T-helper 1 cell treated with Interleukin-12 subunit alpha and Interleukin-12 subunit beta and Interleukin-4 antibody, amounts not matched to agents 30 ng/mL and 1 ng/mL, for 36 hours (primary cell): Measurements from ENCODE around the gene DCLK1. TPM values are rescaled to one million over a fixed set of nuclear protein-coding genes. Genes with fewer than 3 reads are reported as not detected.

Experiments used
- intact Hi-C: fragments of 100-400 bp; cut with micrococcal nuclease; formaldehyde crosslinking; loops from one replicate; pipeline ENCODE4 v1.15.1; 2024
- total RNA-seq: library from RNA; stranded (reverse); gene quantifications from 2 replicates; pipeline ENCODE4 v1.2.3, GENCODE V29; 2022

Gene DCLK1
- total RNA-seq, 1 donor from 2014 or later: not detected

DNA sequence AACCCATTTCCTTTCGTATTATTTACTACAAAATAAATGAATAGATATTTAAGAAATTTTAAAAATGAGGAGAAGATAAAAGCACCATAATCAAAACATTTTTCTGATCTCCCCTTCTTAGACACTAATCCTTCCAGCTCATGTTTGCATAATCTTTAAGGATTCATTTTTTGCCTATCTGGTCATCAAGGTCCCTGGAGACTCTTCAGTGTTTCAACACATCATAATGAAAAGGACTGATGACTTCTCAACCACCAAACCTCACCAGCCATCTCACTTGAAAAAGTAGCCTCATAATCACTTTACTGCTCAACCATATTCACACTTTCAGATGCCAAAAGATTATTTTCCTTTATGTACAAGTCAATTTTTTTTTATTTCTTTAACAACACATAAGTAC lies 80.1 kb downstream of the DCLK1 start:
- intact Hi-C loops: no loop called here

DNA sequence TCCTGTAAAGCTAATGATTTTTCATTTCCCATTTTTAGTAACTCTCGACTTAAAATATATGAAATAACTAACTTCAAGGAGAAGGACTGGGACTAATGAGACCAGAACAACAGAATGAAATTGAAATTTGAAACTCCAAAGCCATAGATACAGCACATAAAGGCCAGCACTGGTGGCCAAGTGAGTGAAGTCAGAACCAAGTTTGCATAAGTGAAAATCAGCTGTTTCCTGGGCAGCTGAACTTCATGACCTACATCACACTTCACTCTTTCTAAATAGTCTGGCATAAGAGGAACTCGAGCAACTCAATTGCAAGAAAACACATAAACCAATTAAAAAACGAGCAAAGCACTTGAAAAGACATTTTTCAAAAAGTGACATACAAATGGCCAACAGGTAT lies 84.5 kb downstream of the DCLK1 start:
- intact Hi-C loops: no loop called here

DNA sequence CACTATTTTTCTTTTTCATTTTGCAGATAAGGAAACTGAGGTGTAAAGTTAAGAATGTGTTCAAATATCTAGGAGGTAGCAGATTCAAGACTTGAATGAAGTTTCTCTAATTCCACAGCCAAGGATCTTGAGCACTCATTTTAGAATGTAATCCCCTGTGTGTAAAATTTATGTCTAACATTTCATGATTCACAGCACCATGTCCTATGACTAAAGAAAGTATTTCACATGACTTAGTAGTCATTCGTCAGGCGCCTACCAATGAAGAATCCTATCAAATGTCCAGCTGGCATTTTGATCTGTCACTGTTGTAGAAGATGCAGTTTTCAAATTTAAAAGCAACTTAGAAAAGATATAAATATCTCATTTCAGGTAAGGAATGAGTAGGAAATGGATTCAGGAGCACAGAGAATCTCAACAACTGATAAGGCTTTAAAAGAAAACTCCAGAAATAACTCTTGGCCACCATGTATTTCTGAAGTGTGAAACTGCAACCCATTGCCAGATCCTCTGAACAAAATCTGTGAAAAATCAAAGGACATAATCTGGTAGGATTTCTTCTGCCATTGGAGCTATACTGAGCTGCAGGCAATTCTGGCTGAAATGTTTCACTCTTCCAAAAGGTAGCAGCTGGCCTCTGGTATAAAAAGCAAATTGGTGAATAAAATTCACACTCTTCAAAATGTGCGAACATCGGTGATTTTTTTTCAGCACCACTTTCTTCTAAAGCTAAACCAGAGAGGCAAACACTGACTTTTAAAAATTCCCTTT lies 92.2 kb downstream of the DCLK1 start:
- intact Hi-C loops: no loop called here

DNA sequence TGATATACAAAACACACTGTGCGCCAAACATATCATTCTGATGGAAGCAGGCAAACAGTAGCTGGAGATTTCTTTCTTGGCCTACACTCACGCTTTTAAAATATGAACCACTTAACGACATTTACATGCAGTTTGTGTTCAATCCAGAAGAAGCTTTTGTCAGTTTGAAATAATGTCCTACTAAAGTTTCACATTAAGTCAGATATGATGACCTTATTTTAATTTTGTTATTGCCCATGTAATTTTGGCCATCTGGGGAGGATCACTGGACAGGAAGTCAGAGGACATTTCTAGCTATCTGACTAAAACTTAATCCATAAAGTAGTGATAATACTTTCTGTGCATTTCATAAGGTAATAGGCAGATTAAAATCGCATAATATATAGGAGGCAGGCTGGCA lies 98.1 kb downstream of the DCLK1 start:
- intact Hi-C loops: no loop called here

DNA sequence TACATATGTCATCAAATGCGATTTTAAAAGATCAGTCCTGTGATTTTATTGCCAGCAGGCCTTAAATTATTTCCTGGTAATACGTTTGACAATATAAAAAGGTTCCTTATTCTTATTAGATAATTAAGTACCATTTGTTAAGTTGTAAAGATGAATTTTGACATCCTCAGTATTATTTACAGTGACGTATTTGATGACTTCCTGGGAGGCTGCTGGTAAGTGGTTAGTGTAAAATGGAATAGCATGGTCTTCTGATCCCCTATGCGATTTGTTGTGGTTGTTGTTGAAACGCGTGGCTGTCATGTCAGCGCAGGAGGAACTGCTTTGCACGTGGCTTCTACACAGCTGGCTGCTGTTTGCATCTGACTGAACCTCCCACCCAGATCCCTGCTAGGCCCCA lies 99.7 kb downstream of the DCLK1 start:
- intact Hi-C loops: no loop called here

DNA sequence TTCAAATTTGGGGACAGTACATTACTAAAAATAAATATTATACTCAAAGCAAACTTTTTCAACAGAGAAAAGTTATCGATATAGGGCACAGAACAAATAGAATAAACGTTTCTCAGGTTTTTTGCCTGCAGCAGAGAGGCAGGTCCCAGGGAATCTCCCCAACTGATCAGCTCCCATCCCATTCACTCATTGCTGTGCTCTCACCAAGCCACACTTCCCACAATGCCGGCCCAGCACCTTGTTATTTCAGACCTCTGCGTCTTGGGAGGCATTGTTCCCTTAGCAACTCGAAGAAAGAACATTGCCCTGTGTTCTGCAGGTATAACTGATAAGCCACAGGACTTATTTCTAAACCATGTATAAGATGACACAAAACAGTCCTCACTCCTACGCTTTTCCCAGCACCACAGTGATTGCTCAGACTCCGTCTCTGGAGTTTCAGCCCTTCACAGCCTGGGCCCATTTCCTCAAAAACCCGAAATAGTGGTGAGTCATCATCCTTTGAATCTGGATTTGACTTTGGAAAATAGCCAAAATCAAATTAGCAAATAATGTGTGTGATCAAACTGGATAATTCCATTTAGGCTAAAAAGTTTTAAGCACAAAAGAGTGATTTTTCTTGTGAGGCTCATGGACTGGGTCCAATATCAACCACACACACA lies 100.4 kb downstream of the DCLK1 start:
- intact Hi-C loops: no loop called here

DNA sequence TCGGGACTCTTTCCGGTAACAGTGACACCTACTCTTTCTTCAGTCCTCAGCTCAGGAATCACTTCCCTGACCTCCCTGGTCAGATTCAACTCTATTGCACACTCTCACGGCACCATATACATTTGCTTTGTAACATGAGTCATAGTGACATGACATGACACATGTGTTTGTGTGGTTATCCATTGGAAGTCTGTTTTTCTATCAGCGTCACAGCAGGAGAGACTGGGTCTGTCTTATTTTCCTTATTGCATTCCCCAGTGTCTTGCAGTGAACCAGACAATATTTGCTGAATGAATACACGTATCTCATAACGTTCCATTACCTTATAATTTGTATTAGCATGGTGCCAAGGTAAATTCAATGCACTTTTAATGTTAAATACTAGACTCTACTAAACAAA lies 102.0 kb downstream of the DCLK1 start:
- intact Hi-C loops: no loop called here

DNA sequence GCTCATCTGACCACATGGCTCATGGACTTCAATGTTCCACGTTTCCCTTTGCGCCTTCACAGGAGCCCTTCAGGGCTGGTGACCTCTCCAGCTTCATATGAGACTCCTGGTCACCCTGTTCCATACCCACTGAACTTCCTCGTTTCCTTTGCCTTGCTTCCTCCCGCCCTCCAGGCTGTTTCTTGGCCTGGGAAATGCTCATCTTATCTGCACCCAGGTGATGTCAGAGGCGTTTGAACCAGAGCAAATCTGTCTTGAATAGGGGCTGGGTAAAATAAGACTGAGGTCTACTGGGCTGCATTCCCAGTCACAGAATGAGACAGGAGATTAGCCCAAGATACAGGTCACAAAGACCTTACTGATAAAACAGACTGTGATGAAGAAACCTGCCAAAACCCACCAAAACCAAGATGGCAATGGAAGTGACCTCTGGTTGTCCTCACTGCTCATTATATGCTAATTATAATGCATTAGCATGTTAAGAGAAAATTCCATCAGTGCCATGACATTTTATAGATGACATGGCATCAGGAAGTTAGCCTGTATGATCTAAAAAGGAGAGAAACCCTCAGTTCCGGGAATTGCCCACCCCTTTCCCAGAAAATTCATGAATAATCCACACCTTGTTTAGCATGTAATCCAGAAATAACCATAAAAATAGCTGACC lies 102.7 kb downstream of the DCLK1 start:
- intact Hi-C loops: no loop called here

DNA sequence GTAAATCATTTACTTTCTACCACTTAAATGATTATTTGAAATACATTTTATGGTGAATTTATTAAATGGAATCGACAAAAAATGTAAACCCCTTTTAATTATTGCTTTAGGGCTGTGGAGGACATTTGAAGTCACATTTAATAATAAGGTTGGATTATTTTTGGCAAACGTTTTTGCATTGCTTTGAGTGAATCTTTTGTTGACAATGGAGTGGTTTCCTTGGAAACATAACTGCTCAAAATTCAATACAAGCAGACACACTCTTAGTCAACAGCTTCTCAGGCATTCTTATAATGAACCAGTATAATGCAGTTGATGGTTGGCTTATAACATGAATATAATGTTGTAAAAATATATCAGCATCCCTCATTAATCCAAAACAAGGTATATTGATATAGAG lies 104.7 kb downstream of the DCLK1 start:
- intact Hi-C loops: no loop called here

DNA sequence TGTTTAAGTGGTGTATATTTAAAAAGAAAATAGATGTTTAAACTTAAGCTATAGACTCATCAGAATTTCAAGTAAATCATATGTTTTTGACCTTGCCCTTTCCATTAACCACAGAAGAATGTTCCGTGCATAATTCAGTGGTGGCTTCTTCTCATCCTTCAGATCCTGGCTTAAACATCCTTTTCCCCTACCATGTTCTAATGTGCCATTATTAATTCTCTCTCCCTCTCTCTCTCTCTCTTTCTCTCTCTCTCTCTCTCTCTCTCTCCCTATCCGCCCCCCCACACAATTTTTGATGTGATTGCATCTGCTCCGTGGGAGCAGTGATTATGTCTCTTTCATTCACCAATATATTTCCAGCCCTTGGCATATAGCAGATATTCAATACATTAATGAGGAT lies 116.4 kb downstream of the DCLK1 start:
- intact Hi-C loops: no loop called here

DNA sequence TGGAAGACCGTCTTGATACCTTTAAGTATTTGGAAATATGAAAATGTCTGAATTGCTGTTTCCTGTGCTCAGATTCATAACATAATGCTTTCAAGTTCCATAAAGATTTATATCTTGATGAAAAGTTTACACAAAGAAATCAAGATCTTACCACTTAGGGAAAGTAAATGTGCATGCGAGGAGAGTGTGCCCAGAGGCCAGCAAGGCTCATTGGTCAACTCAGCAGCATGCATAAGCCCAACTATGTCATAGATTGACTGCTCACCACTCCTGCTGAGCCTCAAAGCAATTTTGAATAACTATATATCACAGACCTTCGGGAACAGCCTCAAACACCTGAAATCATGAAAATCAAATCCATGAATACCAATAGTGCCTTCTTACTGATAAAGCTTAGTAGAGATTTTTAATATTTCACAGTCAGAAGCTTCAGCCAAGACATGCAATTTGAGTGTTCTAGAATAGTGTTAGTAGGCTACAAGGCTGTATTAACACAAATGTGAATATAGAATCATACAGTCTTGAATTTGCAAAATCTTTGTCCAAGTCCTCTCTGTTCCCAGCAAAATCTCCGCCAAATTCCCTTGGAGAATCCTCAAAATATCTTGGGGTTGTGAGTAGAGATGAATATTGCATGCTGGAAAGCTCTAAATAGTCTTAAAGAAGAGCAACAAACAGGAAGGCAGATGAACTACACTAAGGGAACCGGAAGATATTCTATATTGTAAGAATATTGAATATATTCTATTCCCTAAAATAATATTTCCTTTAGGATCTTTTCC lies 124.1 kb downstream of the DCLK1 start:
- intact Hi-C loops: no loop called here

DNA sequence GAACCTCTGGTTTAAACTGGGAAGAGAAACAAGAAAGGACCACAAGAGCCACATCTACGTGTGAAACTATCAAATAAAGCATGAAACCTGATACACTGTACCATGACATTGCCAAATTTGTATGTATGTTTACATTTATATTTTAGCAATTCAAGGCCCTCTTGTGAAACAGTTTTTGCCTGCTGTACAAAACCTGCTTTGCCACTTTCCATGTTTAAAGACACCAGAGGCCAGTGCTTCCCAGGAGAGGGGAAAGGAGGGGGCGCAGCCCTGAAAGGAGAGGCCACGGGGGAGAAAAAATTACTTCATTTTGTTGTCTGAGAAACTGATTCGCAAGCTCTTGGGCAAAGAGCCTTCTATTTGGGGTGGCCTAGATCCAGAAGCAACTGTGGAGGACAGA lies 124.8 kb downstream of the DCLK1 start:
- intact Hi-C loops: no loop called here

DNA sequence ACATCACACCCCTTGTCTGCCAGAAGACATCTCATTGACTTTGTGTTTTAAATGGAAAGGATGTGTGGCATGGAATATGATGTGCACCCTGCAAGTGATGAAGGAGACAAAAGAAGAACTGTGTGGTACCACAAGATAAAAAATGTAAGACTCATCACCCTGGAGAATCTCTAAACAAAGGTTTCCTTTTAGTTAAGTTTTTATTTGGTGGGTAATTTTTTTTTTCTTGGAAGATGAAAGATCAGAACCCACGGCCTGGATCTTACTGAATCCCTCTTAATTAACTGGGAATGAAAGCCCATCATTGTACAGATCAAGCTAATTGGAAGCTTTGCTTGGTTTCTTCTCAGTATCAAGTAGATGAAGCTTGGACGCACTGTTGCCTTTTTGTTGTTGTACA lies 129.6 kb downstream of the DCLK1 start:
- intact Hi-C loops: no loop called here

DNA sequence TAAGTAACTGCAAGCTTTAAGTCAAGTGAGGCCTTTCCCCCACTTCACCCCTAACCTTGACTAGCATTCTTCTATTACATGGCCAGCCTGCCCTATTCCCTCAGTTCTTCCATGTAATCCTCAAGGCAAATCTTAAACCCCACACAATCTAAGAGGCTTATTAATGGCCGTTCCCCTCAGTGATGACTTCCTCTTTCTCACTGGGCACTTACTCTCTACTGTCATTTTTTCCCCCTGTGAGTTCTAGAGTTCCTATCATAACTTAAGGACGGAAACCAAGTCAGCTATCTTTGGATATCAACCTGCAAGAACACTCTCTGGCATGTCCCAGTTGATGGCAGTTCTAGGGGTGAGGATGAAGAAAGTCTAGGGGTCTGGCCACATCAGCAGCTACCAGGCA lies 131.2 kb downstream of the DCLK1 start:
- intact Hi-C loops: no loop called here

DNA sequence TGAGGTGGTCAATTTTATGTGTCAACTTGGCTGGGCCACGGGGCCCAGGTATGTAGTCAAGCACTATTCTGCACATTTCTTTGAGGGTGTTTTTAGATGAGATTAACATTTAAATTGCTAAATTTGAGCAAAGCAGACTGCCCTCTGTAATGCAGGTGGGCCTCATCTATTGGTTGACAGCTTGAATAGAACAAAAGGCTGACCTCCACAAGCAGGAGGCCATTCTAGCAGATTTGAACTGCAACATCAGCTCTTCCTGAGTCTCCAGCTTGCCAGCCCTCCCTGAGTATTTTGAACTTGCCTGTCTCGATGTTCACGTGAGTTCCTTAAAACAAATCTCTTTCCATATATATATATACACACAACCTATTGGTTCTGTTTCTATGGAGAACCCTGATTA lies 134.8 kb downstream of the DCLK1 start:
- intact Hi-C loops: no loop called here

DNA sequence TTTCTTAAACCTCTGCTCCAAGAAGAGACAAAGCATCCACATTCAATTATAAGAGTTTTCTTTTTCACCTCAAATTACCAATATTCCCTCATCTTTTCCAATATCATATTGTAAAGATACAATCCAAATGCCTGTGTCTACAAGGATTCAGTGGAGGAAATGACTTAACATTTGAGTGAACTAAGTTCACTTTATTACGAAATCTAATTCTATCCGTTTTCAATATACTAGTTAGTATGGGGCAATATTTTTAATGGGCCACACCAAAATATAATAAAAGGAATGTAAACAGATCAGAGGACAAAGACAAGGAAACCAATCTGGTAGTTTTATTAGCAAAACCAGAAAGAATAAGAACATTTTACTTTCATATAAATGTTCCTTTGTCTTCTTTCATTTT lies 136.0 kb downstream of the DCLK1 start:
- intact Hi-C loops: no loop called here

DNA sequence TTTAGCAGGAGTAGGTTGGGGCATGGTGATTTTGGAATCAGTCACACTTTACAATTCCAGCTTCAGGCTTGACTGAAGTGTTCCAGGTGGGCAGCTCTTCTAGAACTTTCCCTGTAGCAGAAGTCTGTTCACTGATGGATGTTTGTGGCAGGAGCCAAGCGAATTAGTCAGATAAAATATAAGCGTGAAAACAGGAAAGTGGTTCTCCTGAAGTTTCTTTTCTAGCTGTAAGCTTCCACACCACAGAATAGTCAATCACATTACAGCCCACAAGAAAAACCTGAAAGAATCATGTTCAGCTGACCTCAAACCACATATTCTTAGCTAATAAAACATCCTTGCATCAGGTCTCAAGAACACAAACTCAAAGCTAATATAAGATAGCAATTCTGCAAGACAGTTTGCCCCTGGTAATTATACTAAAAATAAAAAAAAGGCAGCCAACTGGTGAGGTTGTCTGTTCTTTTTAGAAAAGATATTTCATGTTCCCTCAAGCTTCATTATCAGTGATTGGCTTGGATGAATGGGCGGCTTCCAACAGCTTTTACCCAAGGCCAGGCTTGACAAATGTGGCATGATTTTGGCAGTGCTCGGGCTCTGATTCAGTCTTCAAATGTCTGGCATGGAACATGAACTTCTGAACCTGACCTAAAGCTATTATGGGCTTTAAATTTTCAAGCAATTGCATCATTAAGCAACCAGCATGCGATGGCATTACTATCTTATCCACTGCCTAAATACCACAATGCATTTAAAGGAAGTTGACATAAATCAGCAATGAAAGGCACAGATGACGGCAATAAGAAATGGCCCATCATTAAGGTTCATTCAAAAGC lies 136.8 kb downstream of the DCLK1 start:
- intact Hi-C loops: no loop called here

DNA sequence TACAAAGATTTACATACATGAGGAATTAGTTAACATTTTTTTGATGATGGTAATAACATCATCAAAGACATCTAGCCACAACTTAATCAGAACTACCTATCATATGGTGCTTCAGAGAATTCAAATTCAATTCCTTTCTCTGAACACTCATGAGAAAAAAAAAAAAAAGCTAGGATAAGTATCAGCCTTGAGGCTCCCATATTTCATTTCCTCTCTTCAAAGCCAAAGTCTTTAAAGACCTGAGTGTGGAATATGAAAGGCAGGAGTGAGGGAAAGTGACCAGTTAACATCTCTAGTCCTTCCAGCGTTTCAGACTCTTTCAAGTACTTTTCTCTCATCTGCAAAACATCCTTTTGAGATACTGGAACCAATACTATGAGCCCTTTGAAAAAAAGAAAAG lies 137.5 kb downstream of the DCLK1 start:
- intact Hi-C loops: no loop called here

DNA sequence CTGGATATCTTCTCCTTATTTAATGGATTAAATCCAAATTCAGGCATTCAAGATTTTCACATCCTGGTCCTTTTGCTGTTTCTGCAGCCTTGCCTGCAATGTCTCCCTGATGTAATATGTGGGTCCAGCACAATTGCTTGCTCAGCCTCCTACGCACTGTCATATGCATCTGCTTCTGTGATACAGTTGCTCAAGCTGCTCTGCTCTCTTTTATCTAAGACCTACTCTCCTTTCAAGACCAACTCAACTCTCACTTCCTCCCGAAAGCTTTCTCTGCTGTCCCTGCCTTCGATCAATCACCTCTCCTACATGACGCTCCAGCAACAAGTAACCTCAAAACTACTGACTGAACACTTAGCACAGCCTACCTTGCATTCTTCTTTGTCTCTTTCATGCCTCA lies 138.2 kb downstream of the DCLK1 start:
- intact Hi-C loops: no loop called here

DNA sequence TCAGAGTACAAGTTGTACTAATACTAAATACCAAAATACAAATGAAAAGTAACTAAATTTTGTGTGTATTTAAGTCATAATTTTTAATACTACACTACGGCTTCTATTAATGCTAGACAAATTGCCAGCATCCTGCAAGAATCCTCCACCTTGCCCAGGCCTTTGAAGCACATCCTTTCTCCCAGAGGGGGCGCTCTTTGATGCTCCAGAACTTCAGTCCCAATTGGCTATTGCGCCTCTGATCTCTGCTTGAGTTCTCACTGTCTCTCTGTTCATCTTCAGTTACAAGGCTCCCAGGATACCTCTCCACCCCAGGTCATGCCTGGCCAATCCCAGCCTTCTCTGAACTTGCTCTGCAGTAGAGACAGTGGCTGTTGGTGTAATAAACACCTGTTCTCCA lies 141.0 kb downstream of the DCLK1 start:
- intact Hi-C loops: no loop called here

DNA sequence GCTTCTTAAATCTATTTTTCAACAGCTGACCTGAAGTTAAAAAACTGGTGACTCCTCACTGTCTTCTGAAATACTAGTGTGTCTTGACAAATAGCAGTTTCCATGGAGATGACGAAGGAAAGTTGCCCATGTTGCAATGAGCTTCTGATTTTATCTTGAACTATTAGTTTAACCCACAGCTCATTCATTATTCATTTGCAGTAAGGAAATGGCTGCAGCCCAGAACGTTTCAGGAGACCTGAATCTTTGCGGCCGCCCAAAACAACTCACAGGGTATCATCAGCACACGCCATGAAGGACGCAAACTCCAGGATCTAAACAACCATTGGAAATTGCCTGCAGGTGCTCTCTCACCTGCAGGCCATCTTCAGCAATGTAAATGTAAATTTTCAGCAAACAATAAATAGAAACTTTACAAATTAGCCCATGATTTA lies 142.5 kb downstream of the DCLK1 start:
- intact Hi-C loops: no loop called here
